ENCODE results near the gene VWC2L. TPM values are rescaled to one million over a fixed set of nuclear protein-coding genes. Genes with fewer than 3 reads are reported as not detected.

VWC2L gene
- total RNA-seq, 1 donor from 2014 or later = not detected

GRCh38 chr2:214591366-214591765 is 180.5 kb downstream of the VWC2L start:
- H3K4me3 ChIP-seq (ENCODE audit: low read depth, low read length) = no peak overlapping the region
- TF ChIP-seq, protein P1, sequence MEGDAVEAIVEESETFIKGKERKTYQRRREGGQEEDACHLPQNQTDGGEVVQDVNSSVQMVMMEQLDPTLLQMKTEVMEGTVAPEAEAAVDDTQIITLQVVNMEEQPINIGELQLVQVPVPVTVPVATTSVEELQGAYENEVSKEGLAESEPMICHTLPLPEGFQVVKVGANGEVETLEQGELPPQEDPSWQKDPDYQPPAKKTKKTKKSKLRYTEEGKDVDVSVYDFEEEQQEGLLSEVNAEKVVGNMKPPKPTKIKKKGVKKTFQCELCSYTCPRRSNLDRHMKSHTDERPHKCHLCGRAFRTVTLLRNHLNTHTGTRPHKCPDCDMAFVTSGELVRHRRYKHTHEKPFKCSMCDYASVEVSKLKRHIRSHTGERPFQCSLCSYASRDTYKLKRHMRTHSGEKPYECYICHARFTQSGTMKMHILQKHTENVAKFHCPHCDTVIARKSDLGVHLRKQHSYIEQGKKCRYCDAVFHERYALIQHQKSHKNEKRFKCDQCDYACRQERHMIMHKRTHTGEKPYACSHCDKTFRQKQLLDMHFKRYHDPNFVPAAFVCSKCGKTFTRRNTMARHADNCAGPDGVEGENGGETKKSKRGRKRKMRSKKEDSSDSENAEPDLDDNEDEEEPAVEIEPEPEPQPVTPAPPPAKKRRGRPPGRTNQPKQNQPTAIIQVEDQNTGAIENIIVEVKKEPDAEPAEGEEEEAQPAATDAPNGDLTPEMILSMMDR (conservative IDR thresholded peaks at IDR 0.05; ENCODE audit: low read depth, low read length) = peak; percentile 46
- DNase-seq (ENCODE audit: low read depth) = no peak

GRCh38 chr2:214592011-214592410 is 181.2 kb downstream of the VWC2L start:
- TF ChIP-seq, protein P1 (conservative IDR thresholded peaks at IDR 0.05; ENCODE audit: low read depth, low read length) = no peak
- no peak overlapping the region for H3K4me3 ChIP-seq (ENCODE audit: low read depth, low read length)
- DNase-seq (ENCODE audit: low read depth) = no peak

GRCh38 chr2:214593727-214594126 is 182.9 kb downstream of the VWC2L start:
- TF ChIP-seq, protein P1 (conservative IDR thresholded peaks at IDR 0.05; ENCODE audit: low read depth, low read length) = no peak
- peak; percentile 96 for DNase-seq (ENCODE audit: low read depth)
- H3K4me3 ChIP-seq (ENCODE audit: low read depth, low read length) = no peak overlapping the region

GRCh38 chr2:214601852-214602633 is 191.2 kb downstream of the VWC2L start:
- TF ChIP-seq, protein P1 (conservative IDR thresholded peaks at IDR 0.05; ENCODE audit: low read depth, low read length) = no peak
- no peak overlapping the region for H3K4me3 ChIP-seq (ENCODE audit: low read depth, low read length)
- no peak for DNase-seq (ENCODE audit: low read depth)

DNA sequence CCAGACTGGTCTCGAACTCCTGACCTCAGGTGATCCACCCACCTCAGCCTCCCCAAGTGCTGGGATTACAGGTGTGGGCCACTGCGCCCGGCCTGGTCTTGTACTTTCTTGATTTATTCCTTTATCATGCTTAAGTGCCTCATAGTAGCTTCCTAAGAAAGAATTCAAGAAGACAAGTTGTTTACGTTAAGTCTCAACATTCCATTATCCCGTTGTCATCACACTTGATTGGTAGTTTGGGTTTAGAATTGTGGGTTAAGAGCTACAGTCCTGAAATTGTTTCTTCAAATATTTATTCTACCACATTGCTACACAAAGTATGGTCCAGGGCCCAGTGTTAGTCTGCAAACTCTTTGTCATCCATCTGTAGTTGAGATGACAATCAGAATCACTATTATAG is 194.0 kb downstream of the VWC2L start:
- H3K4me3 ChIP-seq (ENCODE audit: low read depth, low read length) = no peak overlapping the region
- TF ChIP-seq, protein P1 (conservative IDR thresholded peaks at IDR 0.05; ENCODE audit: low read depth, low read length) = no peak
- DNase-seq (ENCODE audit: low read depth) = no peak

DNA sequence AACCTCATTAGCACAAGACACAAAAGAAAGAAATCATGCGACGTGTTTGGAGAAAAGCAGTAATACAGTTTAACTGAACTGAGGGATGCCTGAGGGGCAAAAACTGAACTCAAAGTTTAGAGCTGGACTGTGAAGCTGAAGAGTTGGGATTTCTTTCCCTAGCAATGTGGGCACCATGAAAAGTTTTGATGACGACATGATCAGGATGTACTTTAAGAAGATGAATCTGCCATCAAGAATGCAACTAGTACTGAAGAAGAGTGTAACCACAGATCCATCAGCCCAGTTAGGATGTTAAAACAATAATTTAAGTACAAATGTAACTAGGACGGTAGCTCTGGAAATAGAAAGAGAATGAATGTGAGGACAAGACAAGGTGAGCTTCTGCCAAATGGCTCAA is 196.2 kb downstream of the VWC2L start:
- H3K4me3 ChIP-seq (ENCODE audit: low read depth, low read length) = no peak overlapping the region
- TF ChIP-seq, protein P1 (conservative IDR thresholded peaks at IDR 0.05; ENCODE audit: low read depth, low read length) = no peak
- no peak for DNase-seq (ENCODE audit: low read depth)

- TF ChIP-seq, protein P1 (conservative IDR thresholded peaks at IDR 0.05; ENCODE audit: low read depth, low read length) = no peak
- DNase-seq (ENCODE audit: low read depth) = no peak
Observed at GRCh38 chr2:214611015-214611414, 200.2 kb downstream of the VWC2L start.

More at GRCh38 chr2:214611015-214611414, 200.2 kb downstream of the VWC2L start:
- H3K4me3 ChIP-seq (ENCODE audit: low read depth, low read length) = no peak overlapping the region
